ENCODE results near the gene TRIM38. TPM values are rescaled to one million over a fixed set of nuclear protein-coding genes. Genes with fewer than 3 reads are reported as not detected.
"Not testable (repeated sequence)": the region's sequence is repeated elsewhere in the genome, so short reads cannot be mapped to it uniquely, and the experiment has no call there.

TRIM38 gene
- total and polyA plus RNA-seq, 2 of the 13 experiments (the other 11 are each of a cell fraction or from before 2014, with no cell fraction given), result 2.5 to 3.1 TPM

DNA sequence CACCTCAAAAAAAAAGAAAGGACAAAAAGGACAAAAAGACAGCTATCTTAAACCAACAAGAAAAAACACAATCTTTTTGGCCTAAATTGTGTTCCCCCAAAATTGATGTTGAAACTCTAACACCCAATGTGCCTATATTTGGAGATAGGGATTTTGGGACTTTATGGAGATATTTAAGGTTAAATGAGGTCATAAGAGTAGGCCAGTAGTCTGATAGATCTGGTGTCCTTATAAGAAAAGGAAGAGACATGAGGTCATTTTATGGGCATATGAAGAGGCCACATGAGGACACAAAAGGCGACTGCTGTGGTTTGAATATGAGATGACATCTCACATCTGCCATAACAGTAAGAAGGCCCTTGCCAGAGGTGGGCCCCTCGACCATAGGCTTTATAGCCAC lies 49.5 kb downstream of the TRIM38 start:
- in situ Hi-C loops (cut with HindIII; ENCODE audit: extremely low pct_ligation_motif_present, low pct_unique_long_range_greater_than_20kb) (no loop called here), intact Hi-C loops (cut with micrococcal nuclease; ENCODE audit: unreplicated experiment) (loop anchor here (1.0 kb wide), 1 partner anchor 10 kb away; no protein-coding TSS in a partner anchor)
- WGBS (ENCODE audit: low lambda C conversion rate), result 68% methylated on average over 2 of the region's 2 CpGs
- no peaks in the 10 kb centered on the region for H3K9me3 ChIP-seq (ENCODE audit: low read length)
- no peak for TF ChIP-seq HOXA5 (CRISPR knock-in tag; IDR thresholded peaks at IDR 0.05)
- 0 out of 2 replicates have a peak, but pooled peaks have one; percentile 32 for TF ChIP-seq ATF7 (IDR thresholded peaks at IDR 0.05)
- no peak for TF ChIP-seq ATF7 (CRISPR knock-in tag; IDR thresholded peaks at IDR 0.05)
- TF ChIP-seq IRF2 (CRISPR knock-in tag; IDR thresholded peaks at IDR 0.05), result no peak
- ChIA-PET POLR2A (no interaction called here), CTCF (ENCODE audit: low intra/inter-chr PET ratio, low total read pairs) (no interaction called here)
- no peak overlapping the region for H3K4me2 ChIP-seq (ENCODE audit: low read depth, low read length)
- no peaks in the 10 kb centered on the region for H3K79me2 ChIP-seq (ENCODE audit: insufficient read depth, low read length)
- H3K9ac ChIP-seq (ENCODE audit: insufficient read depth, low read depth, low read length), result no peak overlapping the region
- no peak overlapping the region for H2AFZ ChIP-seq (ENCODE audit: low read length)
- H3K4me3 ChIP-seq (replicated peaks in 1 of 3; ENCODE audit: insufficient read depth in 1 of 3, low read depth in 2 of 3, low read length in 3 of 3), result no peak overlapping the region
- no peak for ATAC-seq
- no peak for FAIRE-seq
- peaks cover 23% of the 10 kb centered on the region for H3K4me1 ChIP-seq (ENCODE audit: insufficient read depth, low read length)
- DNase-seq (ENCODE audit: low spot score), result no peak
- H3K27me3 ChIP-seq (ENCODE audit: control insufficient read depth in 1 of 2, insufficient read depth in 2 of 2, low read length in 2 of 2), result no peaks in the 10 kb centered on the region
- H4K20me1 ChIP-seq (ENCODE audit: insufficient read depth, low read length), result no peaks in the 10 kb centered on the region
- H3K27ac ChIP-seq (ENCODE audit: extremely low read length, insufficient read depth, low read length), result no peak overlapping the region
- H3K36me3 ChIP-seq (replicated peaks in 1 of 2; ENCODE audit: control insufficient read depth in 1 of 2, insufficient read depth in 2 of 2, low read length in 2 of 2), result no peaks in the 10 kb centered on the region
- no TSS peak for BruUV-seq (replicated peaks)

DNA sequence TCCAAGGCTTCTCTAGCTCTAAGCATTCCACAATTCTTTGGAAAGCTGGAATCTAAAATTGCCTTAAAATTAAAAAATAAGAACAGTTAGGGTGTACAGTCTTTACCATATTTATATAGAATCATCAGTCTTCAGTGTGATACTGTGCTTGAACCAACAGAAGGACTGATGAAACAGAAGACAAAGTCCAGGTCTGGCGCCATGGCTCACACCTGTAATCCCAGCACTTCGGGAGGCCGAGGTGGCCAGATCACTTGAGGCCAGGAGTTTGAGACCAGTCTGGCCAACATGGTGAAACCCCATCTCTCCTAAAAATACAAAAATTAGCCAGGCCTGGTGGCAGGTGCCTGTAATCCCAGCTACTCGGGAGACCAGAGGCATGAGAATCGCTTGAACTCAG lies 51.8 kb downstream of the TRIM38 start:
- DNase-seq (ENCODE audit: low spot score); CTCF ChIA-PET (ENCODE audit: low intra/inter-chr PET ratio, low total read pairs); H3K27ac ChIP-seq (ENCODE audit: extremely low read length, insufficient read depth, low read length); intact Hi-C loops (cut with micrococcal nuclease; ENCODE audit: unreplicated experiment); H3K4me3 ChIP-seq (replicated peaks in 1 of 3; ENCODE audit: insufficient read depth in 1 of 3, low read depth in 2 of 3, low read length in 3 of 3); H4K20me1 ChIP-seq (ENCODE audit: insufficient read depth, low read length); BruUV-seq (replicated peaks); H3K9me3 ChIP-seq (ENCODE audit: low read length); in situ Hi-C loops (cut with HindIII; ENCODE audit: extremely low pct_ligation_motif_present, low pct_unique_long_range_greater_than_20kb); H2AFZ ChIP-seq (ENCODE audit: low read length); H3K36me3 ChIP-seq (replicated peaks in 1 of 2; ENCODE audit: control insufficient read depth in 1 of 2, insufficient read depth in 2 of 2, low read length in 2 of 2); H3K27me3 ChIP-seq (ENCODE audit: control insufficient read depth in 1 of 2, insufficient read depth in 2 of 2, low read length in 2 of 2); H3K4me2 ChIP-seq (ENCODE audit: low read depth, low read length); ATAC-seq; H3K79me2 ChIP-seq (ENCODE audit: insufficient read depth, low read length); FAIRE-seq; H3K9ac ChIP-seq (ENCODE audit: insufficient read depth, low read depth, low read length): not testable (repeated sequence)
- POLR2A ChIA-PET, result interaction anchor here (1.0 kb wide), 1 partner anchor 12 kb away, joined by 3 read pairs; no protein-coding TSS in a partner anchor
- 74% methylated on average over 5 of the region's 5 CpGs for WGBS (ENCODE audit: low lambda C conversion rate)
- TF ChIP-seq ZMYM4 (CRISPR knock-in tag; IDR thresholded peaks at IDR 0.05) (0 out of 2 replicates have a peak, but pooled peaks have one; percentile 25), HNF4A (CRISPR knock-in tag; IDR thresholded peaks at IDR 0.05) (peak; percentile 62)
- TF ChIP-seq, protein P1, sequence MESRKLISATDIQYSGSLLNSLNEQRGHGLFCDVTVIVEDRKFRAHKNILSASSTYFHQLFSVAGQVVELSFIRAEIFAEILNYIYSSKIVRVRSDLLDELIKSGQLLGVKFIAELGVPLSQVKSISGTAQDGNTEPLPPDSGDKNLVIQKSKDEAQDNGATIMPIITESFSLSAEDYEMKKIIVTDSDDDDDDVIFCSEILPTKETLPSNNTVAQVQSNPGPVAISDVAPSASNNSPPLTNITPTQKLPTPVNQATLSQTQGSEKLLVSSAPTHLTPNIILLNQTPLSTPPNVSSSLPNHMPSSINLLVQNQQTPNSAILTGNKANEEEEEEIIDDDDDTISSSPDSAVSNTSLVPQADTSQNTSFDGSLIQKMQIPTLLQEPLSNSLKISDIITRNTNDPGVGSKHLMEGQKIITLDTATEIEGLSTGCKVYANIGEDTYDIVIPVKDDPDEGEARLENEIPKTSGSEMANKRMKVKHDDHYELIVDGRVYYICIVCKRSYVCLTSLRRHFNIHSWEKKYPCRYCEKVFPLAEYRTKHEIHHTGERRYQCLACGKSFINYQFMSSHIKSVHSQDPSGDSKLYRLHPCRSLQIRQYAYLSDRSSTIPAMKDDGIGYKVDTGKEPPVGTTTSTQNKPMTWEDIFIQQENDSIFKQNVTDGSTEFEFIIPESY (CRISPR knock-in tag; IDR thresholded peaks at IDR 0.05), result peak; percentile 90
- peaks cover 19% of the 10 kb centered on the region for H3K4me1 ChIP-seq (ENCODE audit: insufficient read depth, low read length)
